SU-DHL-6 (cell line): ENCODE data around the gene MTCH1.

Source experiments
- H2AFZ ChIP-seq: fragments of 200-600 bp; sonication (generic); 2 replicates; pipeline ENCODE4 v1.6.1; 2014; ENCODE audit warnings: low read depth, mild to moderate bottlenecking, moderate library complexity, mixed read lengths, antibody characterized with exemption, low read length; ENCODE audit not compliant: severe bottlenecking
- H3F3A ChIP-seq: fragments of 200-600 bp; shearing (Covaris generic); 2 replicates; pipeline ENCODE4 v1.6.0; 2016; ENCODE audit warnings: antibody characterized with exemption, mild to moderate bottlenecking; ENCODE audit not compliant: insufficient read depth
- H3K27ac ChIP-seq: fragments of 200-600 bp; sonication (generic); 2 replicates; pipeline ENCODE4 v1.5.1; 2016; ENCODE audit warnings: low read depth, mild to moderate bottlenecking, low read length, moderate library complexity, mixed read lengths
- H3K27me3 ChIP-seq: fragments of 200-600 bp; sonication (generic), shearing (Covaris generic); 2 replicates; pipeline ENCODE4 v1.6.0; 2014; ENCODE audit warnings: mild to moderate bottlenecking, low read length
- H3K36me3 ChIP-seq: fragments of 200-600 bp; sonication (generic); 2 replicates; pipeline ENCODE4 v1.6.1; 2014; ENCODE audit warnings: mild to moderate bottlenecking, low read length, mixed read lengths
- H3K4me2 ChIP-seq: fragments of 300-600, 200-600 bp; shearing (Covaris generic), sonication (generic); 2 replicates; pipeline ENCODE4 v1.6.0; 2014; ENCODE audit warnings: low read length, low read depth, mild to moderate bottlenecking; ENCODE audit not compliant: poor library complexity, severe bottlenecking
- H3K4me3 ChIP-seq: fragments of 200-600 bp; sonication (generic); 2 replicates; pipeline ENCODE4 v1.5.1; 2014; ENCODE audit warnings: antibody characterized with exemption, low read length, mild to moderate bottlenecking, mixed read lengths; ENCODE audit not compliant: insufficient read depth, poor library complexity, severe bottlenecking
- H3K79me2 ChIP-seq: fragments of 200-600 bp; sonication (generic); 2 replicates; pipeline ENCODE4 v1.6.1; 2014; ENCODE audit warnings: mild to moderate bottlenecking, low read length, moderate library complexity; ENCODE audit not compliant: insufficient read depth
- H3K9ac ChIP-seq: fragments of 200-600 bp; sonication (generic); 2 replicates; pipeline ENCODE4 v1.7.0; 2014; ENCODE audit warnings: mild to moderate bottlenecking, low read length
- H3K9me2 ChIP-seq: fragments of 200-600 bp; sonication (generic); replicated peaks from 2 replicates; pipeline ENCODE4 v1.6.1; 2014; ENCODE audit warnings: low read length; ENCODE audit not compliant: insufficient read depth
- H3K9me3 ChIP-seq: fragments of 200-600 bp; sonication (generic); 2 replicates; pipeline ENCODE4 v1.6.1; 2014; ENCODE audit warnings: low read length, mixed read lengths; ENCODE audit not compliant: insufficient read depth
- H4K20me1 ChIP-seq: fragments of 200-600 bp; sonication (generic); 2 replicates; pipeline ENCODE4 v1.6.1; 2014; ENCODE audit warnings: low read depth, mild to moderate bottlenecking, antibody characterized with exemption, low read length, moderate library complexity, mixed read lengths
- CTCF ChIP-seq: fragments of 200-600 bp; sonication (generic); IDR thresholded peaks from one replicate; pipeline ENCODE4 v1.5.1; 2017; ENCODE audit warnings: antibody characterized with exemption, mild to moderate bottlenecking, low read length, moderate library complexity; ENCODE audit not compliant: insufficient read depth, poor library complexity, severe bottlenecking
- EZH2phosphoT487 ChIP-seq: fragments of 200-600 bp; sonication (generic), shearing (Covaris generic); conservative IDR thresholded peaks from 2 replicates; pipeline ENCODE4 v1.6.1; 2018; ENCODE audit warnings: mild to moderate bottlenecking, antibody characterized with exemption, low read length, moderate library complexity, mixed read lengths

The MTCH1 gene

GRCh38 chr6:37015532-37015931 is 29.5 kb upstream of the MTCH1 start:
- Histone ChIP-seq H3K9me3 (no peaks in the 10 kb centered on the region), H3F3A (no peaks in the 10 kb centered on the region), H2AFZ (no peak overlapping the region), H3K4me2 (no peak overlapping the region), H4K20me1 (no peaks in the 10 kb centered on the region), H3K9ac (no peak overlapping the region), H3K36me3 (no peaks in the 10 kb centered on the region), H3K27me3 (no peaks in the 10 kb centered on the region), H3K9me2 (no peaks in the 10 kb centered on the region), H3K4me3 (no peak overlapping the region), H3K79me2 (no peaks in the 10 kb centered on the region), H3K27ac (no peak overlapping the region)
- no peak for TF ChIP-seq EZH2phosphoT487

GRCh38 chr6:37014667-37015066 is 28.7 kb upstream of the MTCH1 start:
- Histone ChIP-seq H3K36me3 (no peaks in the 10 kb centered on the region), H3F3A (no peaks in the 10 kb centered on the region), H2AFZ (no peak overlapping the region), H3K9me2 (no peaks in the 10 kb centered on the region), H4K20me1 (no peaks in the 10 kb centered on the region), H3K9ac (no peak overlapping the region), H3K4me2 (no peak overlapping the region), H3K4me3 (no peak overlapping the region), H3K79me2 (no peaks in the 10 kb centered on the region), H3K9me3 (no peaks in the 10 kb centered on the region), H3K27me3 (no peaks in the 10 kb centered on the region), H3K27ac (no peak overlapping the region)
- no peak for TF ChIP-seq CTCF
- no peak for TF ChIP-seq EZH2phosphoT487

- Histone ChIP-seq H4K20me1 (no peaks in the 10 kb centered on the region), H3K9me2 (no peaks in the 10 kb centered on the region), H3K27me3 (no peaks in the 10 kb centered on the region), H3F3A (no peaks in the 10 kb centered on the region), H3K36me3 (no peaks in the 10 kb centered on the region), H3K4me2 (no peak overlapping the region), H3K9ac (no peak overlapping the region), H2AFZ (no peak overlapping the region), H3K27ac (no peak overlapping the region), H3K9me3 (no peaks in the 10 kb centered on the region), H3K4me3 (no peak overlapping the region), H3K79me2 (no peaks in the 10 kb centered on the region)
- no peak for TF ChIP-seq EZH2phosphoT487
- TF ChIP-seq CTCF = no peak
Measured at GRCh38 chr6:37013516-37014491, 27.8 kb upstream of the MTCH1 start.
